SHP77 (cell line): ENCODE results near the gene ZNF728.
"Not testable (repeated sequence)": the region's sequence is repeated elsewhere in the genome, so short reads cannot be mapped to it uniquely, and the experiment has no call there.

Source experiments
- DNase-seq, 2 experiments: peaks; one replicate each; lab custom pipeline; 2025; lab: John Stamatoyannopoulos, UW

The ZNF728 gene

DNA sequence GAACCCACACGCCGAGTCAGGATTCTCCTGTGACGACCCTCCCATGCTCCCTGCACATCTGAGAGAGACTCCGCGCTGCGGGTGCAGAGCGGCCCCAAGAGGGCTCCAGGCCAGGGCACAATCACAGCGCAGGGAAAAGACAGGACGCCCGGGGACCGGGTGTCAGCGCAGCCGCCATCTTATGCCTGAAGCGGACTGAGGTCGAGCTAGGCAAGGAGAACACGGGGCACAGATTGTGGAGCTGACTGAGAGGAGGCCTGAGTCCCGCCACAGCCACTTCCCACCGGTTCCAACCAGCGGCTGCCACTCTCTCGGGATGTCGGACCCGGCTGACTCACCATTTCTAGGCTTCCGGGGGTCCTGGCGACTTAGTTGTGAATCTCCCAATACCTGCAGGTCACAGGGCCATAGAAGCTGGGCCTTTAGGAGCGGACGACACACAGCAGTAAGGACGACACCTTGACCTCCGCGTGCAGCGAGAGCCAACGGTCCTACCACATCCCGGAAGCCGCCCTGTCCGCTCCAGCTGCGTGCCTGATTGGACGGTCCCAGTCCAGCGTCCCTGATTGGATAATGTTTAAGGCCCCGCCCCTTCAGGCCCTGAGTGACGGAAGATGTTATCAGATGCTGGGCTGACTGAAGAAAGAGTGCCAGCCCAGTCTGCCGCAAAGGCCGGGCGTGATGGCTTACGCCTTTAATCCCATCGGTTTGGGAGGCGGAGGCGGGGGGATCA, at the start of gene ZNF728:
TSS of gene ZNF728 (minus strand) at position 487 of the 733 bp plus-strand sequence. CDS start at position 341, 146 bp downstream.
- DNase-seq = no peak

DNA sequence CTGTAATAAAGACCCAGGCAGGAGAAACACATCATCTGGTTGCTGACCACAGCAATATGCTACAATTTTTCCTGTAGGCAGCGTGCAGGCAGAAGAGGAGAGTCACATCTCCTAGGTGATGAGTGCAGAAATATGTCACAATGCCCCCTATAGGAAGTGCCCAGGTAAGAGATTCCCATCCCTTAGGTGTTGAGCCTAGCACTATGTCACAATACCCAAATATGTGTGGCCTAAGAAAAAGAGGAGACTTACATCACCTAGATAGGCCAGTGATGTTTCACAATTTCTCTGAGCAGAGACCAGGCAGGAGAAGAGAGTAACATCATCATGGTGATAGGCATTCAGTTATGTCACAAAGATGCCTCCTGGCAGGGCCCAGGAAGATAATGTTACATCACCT, 49.4 kb upstream of the ZNF728 start:
- DNase-seq = no peak

DNA sequence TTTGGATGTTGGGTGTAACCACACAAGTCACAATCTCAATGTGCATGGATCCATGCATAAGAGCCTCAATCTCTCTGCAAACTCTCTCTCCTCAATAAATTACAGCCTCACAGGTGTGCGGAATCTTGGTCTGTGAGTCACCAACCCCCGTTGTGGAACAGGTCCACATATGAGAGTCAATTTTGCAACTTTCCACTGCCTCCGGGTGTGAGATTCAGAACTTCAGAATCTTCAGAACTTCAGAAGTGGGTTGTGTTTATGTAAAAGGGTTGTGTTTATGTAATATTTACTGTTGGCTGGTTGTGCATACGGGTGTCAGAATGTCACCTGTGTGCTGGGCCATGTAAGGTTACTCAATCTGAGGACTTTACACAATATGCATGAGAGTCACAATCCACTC, 46.3 kb upstream of the ZNF728 start:
- DNase-seq = no peak

DNA sequence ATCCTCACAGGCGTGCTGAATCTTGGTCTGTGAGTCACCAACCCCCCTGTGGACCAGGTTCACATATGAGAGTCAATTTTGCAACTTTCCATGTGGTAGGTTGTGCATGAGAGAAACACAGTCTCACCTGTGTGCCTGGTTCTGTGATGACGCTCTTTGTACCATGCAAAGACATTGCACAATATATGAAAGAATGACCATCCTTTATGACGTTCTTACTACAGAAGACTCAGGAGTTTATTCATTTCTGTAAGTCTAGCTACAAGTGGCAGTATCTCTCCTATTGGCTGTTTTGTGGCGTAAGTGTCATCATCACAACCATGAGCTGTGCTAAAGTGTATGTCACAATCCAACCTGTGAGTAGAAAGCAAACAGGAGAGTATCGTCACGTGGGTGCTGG, 43.8 kb upstream of the ZNF728 start:
- DNase-seq = no peak

DNA sequence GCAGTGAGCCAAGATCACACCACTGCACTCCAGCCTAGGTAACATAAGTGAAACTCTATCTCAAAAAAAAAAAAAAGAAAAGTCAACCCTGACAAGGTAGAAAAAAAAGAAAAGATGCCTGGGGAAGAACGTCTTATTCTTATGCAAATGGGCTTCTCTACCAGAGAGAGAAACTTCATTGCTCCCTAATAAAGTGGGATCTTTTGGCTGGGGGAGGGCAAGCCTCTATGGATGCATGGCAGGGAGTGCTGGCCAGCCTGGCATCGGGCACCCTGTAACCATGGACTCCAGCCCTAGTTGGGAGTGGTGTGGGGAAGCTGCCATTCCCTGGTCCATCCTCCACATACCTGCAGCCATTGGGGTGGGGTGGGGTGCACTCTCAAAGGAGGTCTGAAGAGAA, 30.7 kb upstream of the ZNF728 start:
- DNase-seq = no peak

DNA sequence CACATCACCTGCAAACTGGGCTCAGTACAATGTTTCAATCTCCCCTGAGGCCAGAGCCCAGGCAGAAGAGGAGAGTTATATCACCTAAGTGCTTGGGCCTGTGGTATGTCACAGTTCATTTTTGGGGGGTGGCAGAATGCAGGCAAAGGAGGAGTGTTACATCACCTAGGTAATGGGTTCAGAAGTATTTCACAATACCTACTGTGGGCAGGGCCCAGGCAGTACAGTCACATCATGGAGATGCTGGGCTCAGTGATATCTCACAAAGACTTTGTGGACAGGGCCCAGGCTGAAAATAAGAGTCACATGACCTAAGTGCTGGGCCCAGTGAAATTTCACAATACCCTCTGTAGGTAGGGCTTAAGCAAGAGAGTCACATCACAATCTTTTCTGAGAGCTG, 12.7 kb upstream of the ZNF728 start:
- no peak for DNase-seq

DNA sequence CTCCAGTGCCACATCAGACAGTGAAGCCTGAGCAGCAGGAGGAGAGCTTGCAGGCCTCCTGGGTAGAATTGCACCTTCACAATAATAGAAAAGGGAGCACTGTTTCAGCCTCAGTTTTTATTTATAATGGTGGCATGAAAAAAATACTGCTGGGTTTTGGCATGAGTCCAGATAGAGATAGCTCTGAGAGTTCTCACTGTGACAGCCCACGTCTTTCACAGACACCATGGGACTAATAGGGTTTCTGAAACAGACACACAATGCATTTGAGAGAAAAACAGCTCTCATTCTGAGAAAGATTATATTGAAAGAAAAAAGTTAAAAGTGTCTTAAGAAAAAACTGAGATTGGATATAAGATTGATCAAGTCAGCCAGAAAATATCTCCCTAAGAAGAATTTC, 8.0 kb downstream of the ZNF728 start:
- DNase-seq = not testable (repeated sequence)

DNA sequence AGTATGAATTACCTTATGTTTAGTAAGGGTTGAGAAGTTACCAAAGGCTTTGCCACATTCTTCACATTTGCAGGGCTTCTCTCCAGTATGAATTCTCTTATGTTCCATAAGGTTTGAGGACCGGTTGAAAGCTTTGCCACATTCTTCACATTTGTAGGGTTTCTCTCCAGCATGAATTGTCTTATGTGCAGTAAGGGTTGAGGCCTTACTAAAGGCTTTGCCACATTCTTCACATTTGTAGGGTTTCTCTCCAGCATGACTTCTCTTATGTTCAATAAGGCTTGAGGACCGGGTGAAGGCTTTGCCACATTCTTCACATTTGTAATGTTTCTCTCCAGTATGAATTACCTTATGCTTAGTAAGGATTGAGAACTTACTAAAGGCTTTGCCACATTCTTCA, 26.7 kb downstream of the ZNF728 start:
- no peak for DNase-seq

DNA sequence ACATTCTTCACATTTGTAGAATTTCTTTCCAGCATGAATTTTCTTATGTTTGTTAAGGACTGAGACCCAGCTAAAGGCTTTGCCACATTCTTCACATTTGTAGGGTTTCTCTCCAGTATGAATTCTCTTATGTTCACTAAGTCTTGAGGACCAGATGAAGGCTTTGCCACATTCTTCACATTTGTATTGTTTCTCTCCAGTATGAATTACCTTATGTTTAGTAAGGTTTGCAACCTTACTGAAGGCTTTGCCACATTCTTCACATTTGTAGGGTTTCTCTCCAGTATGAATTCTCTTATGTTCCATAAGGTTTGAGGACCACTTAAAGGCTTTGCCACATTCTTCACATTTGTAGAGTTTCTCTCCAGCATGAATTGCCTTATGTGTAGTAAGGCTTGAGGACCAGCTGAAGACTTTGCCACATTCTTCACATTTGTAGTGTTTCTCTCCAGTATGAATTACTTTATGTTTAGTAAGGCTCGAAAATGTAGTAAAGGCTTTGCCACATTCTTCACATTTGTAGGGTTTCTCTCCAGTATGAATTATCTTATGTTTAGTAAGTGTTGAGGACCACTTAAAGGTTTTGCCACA, 27.3 kb downstream of the ZNF728 start:
- DNase-seq = not testable (repeated sequence)

DNA sequence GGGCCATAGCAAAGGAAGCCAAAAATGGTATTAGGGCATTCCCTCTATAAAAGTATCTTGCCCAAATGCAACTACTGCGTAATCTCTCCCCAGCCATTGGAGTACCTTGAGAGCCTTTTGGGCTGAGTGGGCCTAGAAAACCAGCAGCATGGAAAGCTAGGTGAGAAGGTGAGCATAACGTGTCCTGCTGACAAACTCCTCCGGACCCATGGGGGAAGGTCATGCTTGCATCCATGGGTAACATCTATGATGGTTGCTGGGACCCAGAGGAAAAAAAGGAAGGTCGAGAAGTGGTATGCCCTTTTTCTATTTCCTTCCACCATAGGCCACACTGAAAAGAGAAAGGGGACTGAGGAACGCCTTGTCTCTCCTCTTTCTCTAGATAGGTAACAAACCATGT, 57.4 kb downstream of the ZNF728 start:
- DNase-seq = no peak

DNA sequence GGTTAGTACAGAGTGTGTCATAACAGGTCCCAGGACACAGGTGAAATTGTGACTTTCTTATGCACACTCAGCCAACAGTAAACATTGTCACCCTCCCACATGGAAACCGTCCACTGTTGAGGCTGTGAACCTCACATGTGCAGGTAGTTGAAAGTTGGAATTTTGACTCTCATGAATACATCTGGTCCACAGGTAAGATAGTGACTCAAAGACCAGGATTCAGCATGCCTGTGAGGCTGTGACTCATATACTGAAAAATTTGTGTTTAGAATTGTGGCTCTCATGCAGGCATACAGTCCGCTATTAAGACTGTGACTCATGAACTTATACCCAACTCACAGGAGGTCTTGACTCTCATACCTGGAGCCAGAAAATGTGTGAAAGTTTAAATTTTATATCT, 67.8 kb downstream of the ZNF728 start:
- DNase-seq = no peak

DNA sequence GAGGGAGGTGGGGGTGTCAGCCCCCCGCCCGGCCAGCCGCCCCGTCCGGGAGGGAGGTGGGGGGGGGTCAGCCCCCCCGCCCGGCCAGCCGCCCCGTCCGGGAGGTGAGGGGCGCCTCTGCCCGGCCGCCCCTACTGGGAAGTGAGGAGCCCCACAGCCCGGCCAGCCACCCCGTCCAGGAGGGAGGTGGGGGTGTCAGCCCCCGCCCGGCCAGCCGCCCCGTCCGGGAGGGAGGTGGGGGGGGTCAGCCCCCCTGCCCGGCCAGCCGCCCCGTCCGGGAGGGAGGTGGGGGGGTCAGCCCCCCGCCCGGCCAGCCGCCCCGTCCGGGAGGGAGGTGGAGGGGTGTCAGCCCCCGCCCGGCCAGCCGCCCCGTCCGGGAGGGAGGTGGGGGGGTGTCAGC, 75.4 kb downstream of the ZNF728 start:
- not testable (repeated sequence) for DNase-seq

DNA sequence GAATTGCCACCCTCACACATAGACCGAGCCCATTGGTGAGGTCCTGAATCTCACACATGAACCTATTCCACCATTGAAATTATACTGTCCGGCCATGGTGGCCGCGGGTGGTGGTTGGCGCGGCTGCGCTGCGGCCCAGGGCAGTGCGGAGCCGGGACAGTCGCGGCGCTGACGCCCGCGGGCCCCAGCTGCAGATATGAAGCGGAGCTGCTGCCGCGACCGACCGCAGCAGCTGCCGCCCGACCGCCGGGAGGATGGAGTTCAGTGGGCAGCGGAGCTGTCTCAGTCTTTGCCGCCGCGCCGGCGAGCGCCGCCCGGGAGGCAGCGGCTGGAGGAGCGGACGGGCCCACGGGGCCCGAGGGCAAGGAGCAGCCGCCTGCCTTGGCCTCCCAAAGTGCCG, 77.8 kb downstream of the ZNF728 start:
- DNase-seq = not testable (repeated sequence)
